ENCODE results near the gene GLP2R.

The GLP2R gene

GRCh38 chr17:9897372-9897968 is 71.7 kb downstream of the GLP2R start:
- H3K9me3 Mint-ChIP-seq = no peaks in the 10 kb centered on the region
- H3K4me3 Mint-ChIP-seq = no peak overlapping the region
- peaks cover 62% of the 10 kb centered on the region for H3K27me3 Mint-ChIP-seq
- H3K27ac Mint-ChIP-seq (ENCODE audit: low read depth) = no peak overlapping the region
- peaks cover 3% of the 10 kb centered on the region for H3K36me3 Mint-ChIP-seq (ENCODE audit: insufficient read depth)
- H3K4me1 Mint-ChIP-seq = no peaks in the 10 kb centered on the region
- DNase-seq (ENCODE audit: low spot score in 2 of 2) (no peak), ATAC-seq (replicated peaks; ENCODE audit: extremely low read depth, poor library complexity, severe bottlenecking) (no peak)

- ATAC-seq (replicated peaks; ENCODE audit: extremely low read depth, poor library complexity, severe bottlenecking) (no peak), DNase-seq (ENCODE audit: low spot score in 2 of 2) (no peak)
- no peak overlapping the region for H3K27ac Mint-ChIP-seq (ENCODE audit: low read depth)
These were observed 73.1 kb downstream of the GLP2R start for GRCh38 chr17:9898812-9899211.

GRCh38 chr17:9899280-9900043 is 73.7 kb downstream of the GLP2R start:
- H3K9me3 Mint-ChIP-seq = no peaks in the 10 kb centered on the region
- no peak overlapping the region for H3K4me3 Mint-ChIP-seq
- no peak for ATAC-seq (replicated peaks; ENCODE audit: extremely low read depth, poor library complexity, severe bottlenecking)
- H3K27me3 Mint-ChIP-seq = peaks cover 48% of the 10 kb centered on the region
- peaks cover 3% of the 10 kb centered on the region for H3K36me3 Mint-ChIP-seq (ENCODE audit: insufficient read depth)
- H3K27ac Mint-ChIP-seq (ENCODE audit: low read depth) = no peak overlapping the region
- no peak for DNase-seq (ENCODE audit: low spot score in 2 of 2)
- H3K4me1 Mint-ChIP-seq = no peaks in the 10 kb centered on the region

More at GRCh38 chr17:9898812-9899211, 73.1 kb downstream of the GLP2R start:
- peaks cover 54% of the 10 kb centered on the region for H3K27me3 Mint-ChIP-seq
- peaks cover 3% of the 10 kb centered on the region for H3K36me3 Mint-ChIP-seq (ENCODE audit: insufficient read depth)
- H3K4me3 Mint-ChIP-seq = no peak overlapping the region
- H3K4me1 Mint-ChIP-seq = no peaks in the 10 kb centered on the region
- H3K9me3 Mint-ChIP-seq = no peaks in the 10 kb centered on the region

DNA sequence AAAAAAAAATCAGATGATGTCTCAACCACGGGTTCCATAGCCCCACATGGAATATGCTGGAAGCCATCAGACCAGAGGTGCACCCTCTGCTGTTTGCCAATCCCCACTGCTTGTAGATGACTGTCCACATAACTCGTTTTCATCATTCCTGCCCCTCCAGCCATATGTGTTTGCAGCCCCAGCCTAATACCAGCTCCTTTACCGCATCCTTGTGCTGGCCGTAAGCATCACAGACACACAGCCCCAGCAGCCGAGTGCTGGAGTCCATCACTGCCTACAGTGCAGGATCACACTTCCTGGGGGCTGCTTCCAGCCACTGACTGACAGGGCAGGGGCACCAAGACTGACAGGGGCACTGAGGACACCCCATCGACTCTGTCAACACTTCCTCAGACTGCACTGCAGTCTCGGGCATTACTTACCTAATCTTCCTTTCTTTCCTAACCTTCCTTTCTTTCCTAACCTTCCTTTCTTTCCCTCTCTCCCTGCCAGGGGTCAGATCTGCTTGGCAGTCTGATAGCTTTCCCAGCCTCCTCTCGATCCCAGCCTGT is 74.4 kb downstream of the GLP2R start:
- Mint-ChIP-seq H3K27me3 (peaks cover 48% of the 10 kb centered on the region), H3K4me1 (no peaks in the 10 kb centered on the region), H3K9me3 (no peaks in the 10 kb centered on the region), H3K36me3 (ENCODE audit: insufficient read depth) (peaks cover 3% of the 10 kb centered on the region), H3K27ac (ENCODE audit: low read depth) (no peak overlapping the region), H3K4me3 (no peak overlapping the region)
- DNase-seq (ENCODE audit: low spot score in 2 of 2) (no peak), ATAC-seq (replicated peaks; ENCODE audit: extremely low read depth, poor library complexity, severe bottlenecking) (no peak)

GRCh38 chr17:9900784-9901183 is 75.1 kb downstream of the GLP2R start:
- peaks cover 51% of the 10 kb centered on the region for H3K27me3 Mint-ChIP-seq
- H3K4me1 Mint-ChIP-seq = no peaks in the 10 kb centered on the region
- peaks cover 3% of the 10 kb centered on the region for H3K36me3 Mint-ChIP-seq (ENCODE audit: insufficient read depth)
- ATAC-seq (replicated peaks; ENCODE audit: extremely low read depth, poor library complexity, severe bottlenecking) = no peak
- H3K4me3 Mint-ChIP-seq = no peak overlapping the region
- DNase-seq (ENCODE audit: low spot score in 2 of 2) = no peak
- no peaks in the 10 kb centered on the region for H3K9me3 Mint-ChIP-seq
- H3K27ac Mint-ChIP-seq (ENCODE audit: low read depth) = no peak overlapping the region

GRCh38 chr17:9902120-9902519 is 76.4 kb downstream of the GLP2R start:
- Mint-ChIP-seq H3K27me3 (peaks cover 41% of the 10 kb centered on the region), H3K4me3 (no peak overlapping the region), H3K4me1 (no peaks in the 10 kb centered on the region), H3K27ac (ENCODE audit: low read depth) (no peak overlapping the region), H3K9me3 (no peaks in the 10 kb centered on the region), H3K36me3 (ENCODE audit: insufficient read depth) (peaks cover 3% of the 10 kb centered on the region)
- no peak for ATAC-seq (replicated peaks; ENCODE audit: extremely low read depth, poor library complexity, severe bottlenecking)
- DNase-seq (ENCODE audit: low spot score in 2 of 2) = no peak

GRCh38 chr17:9904277-9905077 is 78.8 kb downstream of the GLP2R start:
- Mint-ChIP-seq H3K4me3 (no peak overlapping the region), H3K27ac (ENCODE audit: low read depth) (no peak overlapping the region), H3K4me1 (peaks cover 3% of the 10 kb centered on the region), H3K36me3 (ENCODE audit: insufficient read depth) (no peaks in the 10 kb centered on the region), H3K27me3 (peaks cover 40% of the 10 kb centered on the region), H3K9me3 (no peaks in the 10 kb centered on the region)
- ATAC-seq (replicated peaks; ENCODE audit: extremely low read depth, poor library complexity, severe bottlenecking) (no peak), DNase-seq (ENCODE audit: low spot score in 2 of 2) (no peak)

DNA sequence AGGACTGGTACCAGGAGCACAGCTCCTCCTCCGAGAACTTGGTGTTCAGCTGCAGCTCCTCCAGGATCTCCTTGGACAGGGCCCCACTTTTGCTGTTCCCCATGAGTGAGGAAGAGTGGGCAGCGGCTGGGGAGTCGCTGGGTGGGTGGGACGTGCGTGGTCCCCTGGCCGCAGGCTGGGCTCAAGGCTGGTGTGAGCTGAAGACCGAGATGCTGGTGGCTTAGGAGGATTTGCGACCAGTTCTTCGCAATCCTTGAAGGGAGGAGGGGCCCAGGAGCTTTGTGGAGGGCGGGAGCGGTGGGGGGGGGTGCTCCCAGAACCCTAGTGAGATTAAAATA is 79.3 kb downstream of the GLP2R start, which contains the start of gene RCVRN:
RCVRN (minus strand) TSS at position 194 of the 338 bp plus-strand sequence; CDS start at position 103, 91 bp downstream.
- Mint-ChIP-seq H3K36me3 (ENCODE audit: insufficient read depth) (no peaks in the 10 kb centered on the region), H3K4me1 (peaks cover 6% of the 10 kb centered on the region), H3K4me3 (no peak within 1 kb of the TSS), H3K27ac (ENCODE audit: low read depth) (no peak within 1 kb of the TSS), H3K9me3 (no peaks in the 10 kb centered on the region), H3K27me3 (peaks cover 44% of the 10 kb centered on the region)
- DNase-seq (ENCODE audit: low spot score in 2 of 2) (no peak), ATAC-seq (replicated peaks; ENCODE audit: extremely low read depth, poor library complexity, severe bottlenecking) (no peak)

- ATAC-seq (replicated peaks; ENCODE audit: extremely low read depth, poor library complexity, severe bottlenecking) (no peak), DNase-seq (ENCODE audit: low spot score in 2 of 2) (no peak)
- Mint-ChIP-seq H3K9me3 (no peaks in the 10 kb centered on the region), H3K27me3 (peaks cover 38% of the 10 kb centered on the region), H3K36me3 (ENCODE audit: insufficient read depth) (no peaks in the 10 kb centered on the region), H3K4me3 (no peak overlapping the region), H3K4me1 (peaks cover 6% of the 10 kb centered on the region), H3K27ac (ENCODE audit: low read depth) (no peak overlapping the region)
These were observed 80.2 kb downstream of the GLP2R start for GRCh38 chr17:9905902-9906301.

- H3K27me3 Mint-ChIP-seq = peaks cover 31% of the 10 kb centered on the region
- no peaks in the 10 kb centered on the region for H3K36me3 Mint-ChIP-seq (ENCODE audit: insufficient read depth)
- no peak overlapping the region for H3K4me3 Mint-ChIP-seq
- no peak overlapping the region for H3K27ac Mint-ChIP-seq (ENCODE audit: low read depth)
- ATAC-seq (replicated peaks; ENCODE audit: extremely low read depth, poor library complexity, severe bottlenecking) (no peak), DNase-seq (ENCODE audit: low spot score in 2 of 2) (no peak)
- no peaks in the 10 kb centered on the region for H3K9me3 Mint-ChIP-seq
- H3K4me1 Mint-ChIP-seq = peaks cover 6% of the 10 kb centered on the region
These were observed 80.9 kb downstream of the GLP2R start for GRCh38 chr17:9906616-9907015.

- ATAC-seq (replicated peaks; ENCODE audit: extremely low read depth, poor library complexity, severe bottlenecking) (no peak), DNase-seq (ENCODE audit: low spot score in 2 of 2) (no peak)
- Mint-ChIP-seq H3K36me3 (ENCODE audit: insufficient read depth) (peaks cover 2% of the 10 kb centered on the region), H3K4me1 (peaks cover 6% of the 10 kb centered on the region), H3K27me3 (peaks cover 26% of the 10 kb centered on the region), H3K27ac (ENCODE audit: low read depth) (no peak overlapping the region), H3K9me3 (no peaks in the 10 kb centered on the region), H3K4me3 (no peak overlapping the region)
These were observed 81.4 kb downstream of the GLP2R start for GRCh38 chr17:9907131-9907530.

DNA sequence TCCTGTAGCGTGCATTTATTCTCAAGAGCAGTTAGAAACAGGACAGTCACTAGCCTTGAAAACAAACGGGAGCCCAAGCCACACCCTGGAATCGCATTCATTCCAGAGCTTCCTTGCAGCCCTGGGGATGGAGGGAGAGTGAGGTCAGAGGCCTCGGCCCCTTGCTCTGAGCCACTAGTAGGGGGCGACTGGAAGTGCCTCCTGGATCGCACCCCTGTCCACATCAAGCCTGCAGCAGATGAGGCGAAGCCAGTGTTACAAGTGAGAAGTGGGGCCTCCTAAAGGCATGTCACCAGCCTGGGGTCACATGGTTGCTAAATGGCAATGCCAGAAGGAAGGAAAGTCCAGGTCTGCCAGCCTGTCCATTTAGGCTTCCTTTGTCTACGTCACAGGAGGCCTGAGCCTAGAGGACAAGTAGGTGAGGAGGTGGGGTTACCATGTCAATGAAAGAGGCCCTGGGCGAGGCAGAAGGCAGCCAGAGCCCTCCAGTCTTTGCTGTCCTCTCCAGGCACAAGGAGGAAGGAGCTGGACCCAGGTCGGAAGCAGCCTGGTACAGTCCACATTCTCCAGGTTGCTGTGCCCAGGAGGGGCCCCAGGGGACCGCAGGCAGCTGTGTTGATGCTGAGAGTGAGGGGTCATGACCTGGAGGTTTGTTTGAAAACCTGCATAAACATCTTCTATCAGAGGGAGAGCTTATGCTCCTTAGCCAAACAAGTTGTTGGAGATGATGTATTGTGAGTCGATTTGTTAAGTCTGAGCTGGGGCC is 82.3 kb downstream of the GLP2R start:
- DNase-seq (ENCODE audit: low spot score in 2 of 2) (no peak), ATAC-seq (replicated peaks; ENCODE audit: extremely low read depth, poor library complexity, severe bottlenecking) (no peak)
- Mint-ChIP-seq H3K27me3 (peaks cover 19% of the 10 kb centered on the region), H3K4me3 (no peak overlapping the region), H3K36me3 (ENCODE audit: insufficient read depth) (peaks cover 3% of the 10 kb centered on the region), H3K4me1 (peaks cover 6% of the 10 kb centered on the region), H3K9me3 (no peaks in the 10 kb centered on the region), H3K27ac (ENCODE audit: low read depth) (no peak overlapping the region)
